SU-DHL-6 (cell line): Measurements from ENCODE around the gene DSCAML1.

Source experiments
- H2AFZ ChIP-seq: fragments of 200-600 bp; sonication (generic); 2 replicates; pipeline ENCODE4 v1.6.1; 2014; ENCODE audit warnings: low read depth, mild to moderate bottlenecking, moderate library complexity, mixed read lengths, antibody characterized with exemption, low read length; ENCODE audit not compliant: severe bottlenecking
- H3F3A ChIP-seq: fragments of 200-600 bp; shearing (Covaris generic); 2 replicates; pipeline ENCODE4 v1.6.0; 2016; ENCODE audit warnings: antibody characterized with exemption, mild to moderate bottlenecking; ENCODE audit not compliant: insufficient read depth
- H3K27ac ChIP-seq: fragments of 200-600 bp; sonication (generic); 2 replicates; pipeline ENCODE4 v1.5.1; 2016; ENCODE audit warnings: low read depth, mild to moderate bottlenecking, low read length, moderate library complexity, mixed read lengths
- H3K27me3 ChIP-seq: fragments of 200-600 bp; sonication (generic), shearing (Covaris generic); 2 replicates; pipeline ENCODE4 v1.6.0; 2014; ENCODE audit warnings: mild to moderate bottlenecking, low read length
- H3K36me3 ChIP-seq: fragments of 200-600 bp; sonication (generic); 2 replicates; pipeline ENCODE4 v1.6.1; 2014; ENCODE audit warnings: mild to moderate bottlenecking, low read length, mixed read lengths
- H3K4me2 ChIP-seq: fragments of 300-600, 200-600 bp; shearing (Covaris generic), sonication (generic); 2 replicates; pipeline ENCODE4 v1.6.0; 2014; ENCODE audit warnings: low read length, low read depth, mild to moderate bottlenecking; ENCODE audit not compliant: poor library complexity, severe bottlenecking
- H3K4me3 ChIP-seq: fragments of 200-600 bp; sonication (generic); 2 replicates; pipeline ENCODE4 v1.5.1; 2014; ENCODE audit warnings: antibody characterized with exemption, low read length, mild to moderate bottlenecking, mixed read lengths; ENCODE audit not compliant: insufficient read depth, poor library complexity, severe bottlenecking
- H3K79me2 ChIP-seq: fragments of 200-600 bp; sonication (generic); 2 replicates; pipeline ENCODE4 v1.6.1; 2014; ENCODE audit warnings: mild to moderate bottlenecking, low read length, moderate library complexity; ENCODE audit not compliant: insufficient read depth
- H3K9ac ChIP-seq: fragments of 200-600 bp; sonication (generic); 2 replicates; pipeline ENCODE4 v1.7.0; 2014; ENCODE audit warnings: mild to moderate bottlenecking, low read length
- H3K9me2 ChIP-seq: fragments of 200-600 bp; sonication (generic); replicated peaks from 2 replicates; pipeline ENCODE4 v1.6.1; 2014; ENCODE audit warnings: low read length; ENCODE audit not compliant: insufficient read depth
- H3K9me3 ChIP-seq: fragments of 200-600 bp; sonication (generic); 2 replicates; pipeline ENCODE4 v1.6.1; 2014; ENCODE audit warnings: low read length, mixed read lengths; ENCODE audit not compliant: insufficient read depth
- H4K20me1 ChIP-seq: fragments of 200-600 bp; sonication (generic); 2 replicates; pipeline ENCODE4 v1.6.1; 2014; ENCODE audit warnings: low read depth, mild to moderate bottlenecking, antibody characterized with exemption, low read length, moderate library complexity, mixed read lengths
- CTCF ChIP-seq: fragments of 200-600 bp; sonication (generic); IDR thresholded peaks from one replicate; pipeline ENCODE4 v1.5.1; 2017; ENCODE audit warnings: antibody characterized with exemption, mild to moderate bottlenecking, low read length, moderate library complexity; ENCODE audit not compliant: insufficient read depth, poor library complexity, severe bottlenecking
- EZH2phosphoT487 ChIP-seq: fragments of 200-600 bp; sonication (generic), shearing (Covaris generic); conservative IDR thresholded peaks from 2 replicates; pipeline ENCODE4 v1.6.1; 2018; ENCODE audit warnings: mild to moderate bottlenecking, antibody characterized with exemption, low read length, moderate library complexity, mixed read lengths

Gene DSCAML1

GRCh38 chr11:117574551-117574950 is 222.5 kb downstream of the DSCAML1 start:
- Histone ChIP-seq H3K79me2 (no peaks in the 10 kb centered on the region), H3K9me2 (no peaks in the 10 kb centered on the region), H4K20me1 (no peaks in the 10 kb centered on the region), H3K4me3 (no peak overlapping the region), H3K9me3 (no peaks in the 10 kb centered on the region), H3K9ac (no peak overlapping the region), H3K27me3 (0 out of 2 replicates have a peak, but pooled peaks cover 2% of the 10 kb centered on the region), H2AFZ (no peak overlapping the region), H3K4me2 (no peak overlapping the region), H3K27ac (no peak overlapping the region), H3K36me3 (no peaks in the 10 kb centered on the region), H3F3A (no peaks in the 10 kb centered on the region)
- TF ChIP-seq CTCF: no peak
- TF ChIP-seq EZH2phosphoT487: no peak

GRCh38 chr11:117573326-117573725 is 223.7 kb downstream of the DSCAML1 start:
- no peak overlapping the region for H3K9ac ChIP-seq
- H3K27ac ChIP-seq: no peak overlapping the region
- H3K4me3 ChIP-seq: no peak overlapping the region
- TF ChIP-seq CTCF (no peak), EZH2phosphoT487 (no peak)
- H4K20me1 ChIP-seq: no peaks in the 10 kb centered on the region
- H3K9me2 ChIP-seq: no peaks in the 10 kb centered on the region
- no peaks in the 10 kb centered on the region for H3K36me3 ChIP-seq
- H3K4me2 ChIP-seq: no peak overlapping the region
- 0 out of 2 replicates have a peak, but pooled peaks cover 2% of the 10 kb centered on the region for H3K27me3 ChIP-seq
- no peaks in the 10 kb centered on the region for H3K9me3 ChIP-seq
- H2AFZ ChIP-seq: no peak overlapping the region
- H3K79me2 ChIP-seq: no peaks in the 10 kb centered on the region
- H3F3A ChIP-seq: no peaks in the 10 kb centered on the region

GRCh38 chr11:117572671-117573070 is 224.3 kb downstream of the DSCAML1 start:
- H3K4me3 ChIP-seq: no peak overlapping the region

More at GRCh38 chr11:117572671-117573070, 224.3 kb downstream of the DSCAML1 start:
- no peak overlapping the region for H2AFZ ChIP-seq
- H3F3A ChIP-seq: no peaks in the 10 kb centered on the region
- TF ChIP-seq EZH2phosphoT487 (no peak), CTCF (no peak)
- no peaks in the 10 kb centered on the region for H3K9me3 ChIP-seq
- no peaks in the 10 kb centered on the region for H4K20me1 ChIP-seq
- H3K36me3 ChIP-seq: no peaks in the 10 kb centered on the region
- no peak overlapping the region for H3K4me2 ChIP-seq
- H3K79me2 ChIP-seq: no peaks in the 10 kb centered on the region
- no peak overlapping the region for H3K9ac ChIP-seq
- no peaks in the 10 kb centered on the region for H3K9me2 ChIP-seq
- 0 out of 2 replicates have a peak, but pooled peaks cover 2% of the 10 kb centered on the region for H3K27me3 ChIP-seq
- no peak overlapping the region for H3K27ac ChIP-seq
